Heart left ventricle (tissue), 16 donors: ENCODE data around the gene CCL23. TPM values are rescaled to one million over a fixed set of nuclear protein-coding genes. Genes with fewer than 3 reads are reported as not detected.

Experiments
- ATAC-seq, 4 donors: fragments of 200-7000 bp; cut with Tn5 transposase; one replicate each; pipeline ENCODE4 v1.9.1; 2020 to 2022; ENCODE audit warnings: moderate library complexity in 4 of 4, mild to moderate bottlenecking in 3 of 4, moderate number of reproducible peaks in 1 of 4
- DNase-seq, 5 donors: peaks; one replicate each; pipeline ENCODE4 v3.0.0-alpha.2; 2020
- H3K27ac ChIP-seq, 12 donors: fragments of 200-600 bp; sonication (generic) in 4 of 12; one replicate each; pipeline versions ENCODE4 v1.5.0 to v1.8.0; 2016 to 2022; ENCODE audit warnings: mild to moderate bottlenecking in 2 of 12
- H3K27me3 ChIP-seq, 9 donors: fragments of 200-600 bp; sonication (generic) in 2 of 9; one replicate each; pipeline versions ENCODE4 v1.5.1 to v1.8.0; 2016 to 2022; ENCODE audit warnings: mild to moderate bottlenecking in 3 of 9
- H3K36me3 ChIP-seq, 9 donors: fragments of 200-600 bp; sonication (generic) in 2 of 9; one replicate each; pipeline versions ENCODE4 v1.5.0 to v1.8.0; 2018 to 2022; ENCODE audit warnings: mild to moderate bottlenecking in 2 of 9
- H3K4me1 ChIP-seq, 12 donors: fragments of 200-600 bp; sonication (generic) in 4 of 12; one replicate each; pipeline versions ENCODE4 v1.5.0 to v1.8.0; 2016 to 2022; ENCODE audit warnings: mild to moderate bottlenecking in 3 of 12
- H3K4me3 ChIP-seq, 12 donors: fragments of 200-600 bp; sonication (generic) in 4 of 12; one replicate each; pipeline versions ENCODE4 v1.5.0 to v1.8.0; 2017 to 2022; ENCODE audit warnings: mild to moderate bottlenecking in 9 of 12, moderate library complexity in 4 of 12
- H3K9me3 ChIP-seq, 12 donors: fragments of 200-600 bp; sonication (generic) in 4 of 12; one replicate each; pipeline versions ENCODE4 v1.5.0 to v1.8.0; 2016 to 2022; ENCODE audit warnings: mild to moderate bottlenecking in 1 of 12
- CTCF ChIP-seq, 12 donors: fragments of 200-600 bp; sonication (generic) in 4 of 12; IDR thresholded peaks; one replicate each; pipeline versions ENCODE4 v1.5.0 to v1.8.0; 2018 to 2022; ENCODE audit warnings: antibody characterized with exemption in 12 of 12, mild to moderate bottlenecking in 5 of 12
- POLR2A ChIP-seq, 2 donors: fragments of 450-650 bp; IDR thresholded peaks; one replicate each; pipeline ENCODE4 v1.6.1; 2017; ENCODE audit warnings: antibody characterized with exemption in 2 of 2, mild to moderate bottlenecking in 2 of 2, moderate library complexity in 2 of 2
- WGBS, 4 donors: extraction: QIAGEN DNeasy Blood & Tissue Kit in 2 of 4; methylation state at CpG; one replicate each; pipeline versions ENCODE4 v1.1.5 to v1.1.7; 2013 to 2018; 5-methylcytosine and 5-hydroxymethylcytosine counted together
- intact Hi-C, 10 donors: fragments of 100-400 bp; cut with DNase I; formaldehyde crosslinking; loops; one replicate each; pipeline versions ENCODE4 v1.11.1 to v1.14.2; 2022
- polyA plus RNA-seq, 2 donors: library from polyadenylated mRNA; stranded (reverse); fragments of 200-250 nt; gene quantifications; one replicate each; pipeline ENCODE4 v1.2.3, GENCODE V29; 2013
- total RNA-seq, 9 donors: library from RNA; depleted of rRNA in 2 of 9; stranded (reverse); fragments of >200 nt in 2 of 9; fragmentation: NEBNext Ultra II Directional in 3 of 9; extraction: Animal tissue kit (Norgen Biotek cat#: 25700) in 3 of 9; gene quantifications; one replicate each; pipeline versions ENCODE4 v1.1.0 to v1.2.4, GENCODE V29; 2016 to 2023
- donor health status: ischemic (EF 13 %, LVEDD 7.1; RV severe dilation, severe dysfunction).
- donor health status: healthy with polysubstance abuse.
- donor health status: DM: no; HTN: yes; CAD: no.
- donor health status: DM: no; HTN: no; CAD: no.
- donor health status: ischemic (EF 25% LVEDD 6.9; RV normal size, moderate dysfunction).
- donor health status: ischemic (EF 25% LVEDD 5.7; RV mildly dilated, moderate dysfunction).
- donor health status: healthy.
- donor health status: DM: yes; HTN: yes; CAD: no.
- donor health status: ischemic (EF 35%, LVEDD 5.7; RV mildly dilated, moderate dysfunction).
- donor health status: nonischemic (EF 11% LVEDD 7.7; RV severe dilation, severe dysfunction).
- donor health status: DM: yes; HTN: yes; CAD: no.
- donor health status: PGD.
- donor health status: ischemic (EF 29% LVEDD 5.4; RV normal size, mild dysfunction).
- donor health status: nonischemic (EF 23%, LVEDD 6.1; RV moderate dilation, normal function).

CCL23 gene
- total and polyA plus RNA-seq, 11 donors: 0.42 to 5.2 TPM; not detected in 9

- H3K36me3 ChIP-seq: no peaks in the 10 kb centered on the region
- intact Hi-C loops: no loop called here
- no peak for TF ChIP-seq POLR2A (IDR thresholded peaks at IDR 0.05)
- no peak for TF ChIP-seq CTCF (IDR thresholded peaks at IDR 0.05)
- ATAC-seq: no peak
- no peaks in the 10 kb centered on the region for H3K27me3 ChIP-seq
- DNase-seq: no peak
- 85 to 96% (median 91%) methylated on average over 3 of the region's 3 CpGs for WGBS, 4 donors
- H3K4me3 ChIP-seq: no peak overlapping the region
- no peak overlapping the region for H3K27ac ChIP-seq
- H3K4me1 ChIP-seq: peaks cover 0 to 21% (median 2%) of the 10 kb centered on the region in 12 donors
- H3K9me3 ChIP-seq: no peaks in the 10 kb centered on the region
Measured at GRCh38 chr17:35982409-35983191, 35.2 kb downstream of the CCL23 start.

- WGBS, 4 donors: 64 to 77% (median 75%) methylated on average over 4 of the region's 4 CpGs
- DNase-seq (no peak), ATAC-seq (no peak)
Measured at GRCh38 chr17:35981908-35982330, 35.9 kb downstream of the CCL23 start.

GRCh38 chr17:35981246-35981645 is 36.5 kb downstream of the CCL23 start, which contains the start of gene CCL16:
Gene CCL16 (minus strand): TSS chr17:35981497. CDS start chr17:35981420, 77 bp downstream.
- intact Hi-C loops: no loop called here
- no peak within 1 kb of the TSS for H3K4me3 ChIP-seq
- H3K4me1 ChIP-seq: peaks cover 0 to 9% (median 0%) of the 10 kb centered on the region in 12 donors
- H3K36me3 ChIP-seq: no peaks in the 10 kb centered on the region
- ATAC-seq: no peak
- TF ChIP-seq POLR2A (IDR thresholded peaks at IDR 0.05) (no peak), CTCF (IDR thresholded peaks at IDR 0.05) (no peak)
- no peaks in the 10 kb centered on the region for H3K27me3 ChIP-seq
- no peak within 1 kb of the TSS for H3K27ac ChIP-seq
- no peak for DNase-seq
- 88 to 92% (median 90%) methylated on average over 12 of the region's 12 CpGs for WGBS, 4 donors
- H3K9me3 ChIP-seq: no peaks in the 10 kb centered on the region

More at GRCh38 chr17:35981908-35982330, 35.9 kb downstream of the CCL23 start:
- Histone ChIP-seq H3K4me1 (peaks cover 0 to 15% (median 0%) of the 10 kb centered on the region in 12 donors), H3K9me3 (no peaks in the 10 kb centered on the region), H3K4me3 (no peak overlapping the region), H3K36me3 (no peaks in the 10 kb centered on the region), H3K27ac (no peak overlapping the region), H3K27me3 (no peaks in the 10 kb centered on the region)
- intact Hi-C loops: no loop called here
- TF ChIP-seq POLR2A (IDR thresholded peaks at IDR 0.05) (no peak), CTCF (IDR thresholded peaks at IDR 0.05) (no peak)

- DNase-seq: no peak
- H3K36me3 ChIP-seq: no peaks in the 10 kb centered on the region
- intact Hi-C loops: loop anchor here in 3 of 10 donors (5.0 to 10.0 kb wide), 3 partner anchors 166 to 506 kb away; partner anchors contain the start of gene ZNHIT3 (in 1 of the 3)
- H3K4me3 ChIP-seq: no peak overlapping the region
- H3K9me3 ChIP-seq: no peaks in the 10 kb centered on the region
- WGBS, 4 donors: 79 to 91% (median 87%) methylated on average over 3 of the region's 3 CpGs
- peaks cover 0 to 8% (median 5%) of the 10 kb centered on the region in 12 donors for H3K4me1 ChIP-seq
- TF ChIP-seq POLR2A (IDR thresholded peaks at IDR 0.05) (no peak), CTCF (IDR thresholded peaks at IDR 0.05) (no peak)
- no peaks in the 10 kb centered on the region for H3K27me3 ChIP-seq
- H3K27ac ChIP-seq: no peak overlapping the region
- no peak for ATAC-seq
Measured at GRCh38 chr17:35978346-35978745, 39.4 kb downstream of the CCL23 start.
